ENCODE results near the gene UTP25. TPM values are rescaled to one million over a fixed set of nuclear protein-coding genes. Genes with fewer than 3 reads are reported as not detected.

UTP25 gene
- polyA plus RNA-seq, 1 donor from 2014 or later = 6.1 TPM

DNA sequence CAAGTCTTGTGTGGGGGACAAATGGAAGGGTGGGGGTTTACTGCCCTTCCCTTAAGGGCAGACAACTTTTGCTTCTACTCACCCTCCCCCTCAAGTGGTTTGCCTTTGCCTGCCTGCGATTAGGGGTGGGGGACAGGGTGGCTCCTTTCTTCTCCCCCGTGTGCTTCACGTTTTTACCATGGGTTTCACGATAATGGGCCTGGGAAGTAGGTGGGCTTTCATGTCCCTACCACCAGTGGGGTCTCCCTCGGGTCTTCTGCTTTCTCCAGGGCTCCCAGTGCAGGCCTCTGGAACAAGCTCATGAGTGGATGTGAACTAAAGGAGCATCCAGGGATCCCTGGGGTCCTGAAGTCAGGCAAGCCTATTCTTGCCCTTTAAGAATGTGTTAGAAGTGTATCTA, 21.6 kb downstream of the UTP25 start:
- no peaks in the 10 kb centered on the region for H3K27me3 ChIP-seq (ENCODE audit: insufficient read depth, low read depth, low read length)
- TF ChIP-seq, protein P1, sequence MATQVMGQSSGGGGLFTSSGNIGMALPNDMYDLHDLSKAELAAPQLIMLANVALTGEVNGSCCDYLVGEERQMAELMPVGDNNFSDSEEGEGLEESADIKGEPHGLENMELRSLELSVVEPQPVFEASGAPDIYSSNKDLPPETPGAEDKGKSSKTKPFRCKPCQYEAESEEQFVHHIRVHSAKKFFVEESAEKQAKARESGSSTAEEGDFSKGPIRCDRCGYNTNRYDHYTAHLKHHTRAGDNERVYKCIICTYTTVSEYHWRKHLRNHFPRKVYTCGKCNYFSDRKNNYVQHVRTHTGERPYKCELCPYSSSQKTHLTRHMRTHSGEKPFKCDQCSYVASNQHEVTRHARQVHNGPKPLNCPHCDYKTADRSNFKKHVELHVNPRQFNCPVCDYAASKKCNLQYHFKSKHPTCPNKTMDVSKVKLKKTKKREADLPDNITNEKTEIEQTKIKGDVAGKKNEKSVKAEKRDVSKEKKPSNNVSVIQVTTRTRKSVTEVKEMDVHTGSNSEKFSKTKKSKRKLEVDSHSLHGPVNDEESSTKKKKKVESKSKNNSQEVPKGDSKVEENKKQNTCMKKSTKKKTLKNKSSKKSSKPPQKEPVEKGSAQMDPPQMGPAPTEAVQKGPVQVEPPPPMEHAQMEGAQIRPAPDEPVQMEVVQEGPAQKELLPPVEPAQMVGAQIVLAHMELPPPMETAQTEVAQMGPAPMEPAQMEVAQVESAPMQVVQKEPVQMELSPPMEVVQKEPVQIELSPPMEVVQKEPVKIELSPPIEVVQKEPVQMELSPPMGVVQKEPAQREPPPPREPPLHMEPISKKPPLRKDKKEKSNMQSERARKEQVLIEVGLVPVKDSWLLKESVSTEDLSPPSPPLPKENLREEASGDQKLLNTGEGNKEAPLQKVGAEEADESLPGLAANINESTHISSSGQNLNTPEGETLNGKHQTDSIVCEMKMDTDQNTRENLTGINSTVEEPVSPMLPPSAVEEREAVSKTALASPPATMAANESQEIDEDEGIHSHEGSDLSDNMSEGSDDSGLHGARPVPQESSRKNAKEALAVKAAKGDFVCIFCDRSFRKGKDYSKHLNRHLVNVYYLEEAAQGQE (IDR thresholded peaks at IDR 0.05; ENCODE audit: borderline replicate concordance) = no peak
- TF ChIP-seq, protein P2, sequence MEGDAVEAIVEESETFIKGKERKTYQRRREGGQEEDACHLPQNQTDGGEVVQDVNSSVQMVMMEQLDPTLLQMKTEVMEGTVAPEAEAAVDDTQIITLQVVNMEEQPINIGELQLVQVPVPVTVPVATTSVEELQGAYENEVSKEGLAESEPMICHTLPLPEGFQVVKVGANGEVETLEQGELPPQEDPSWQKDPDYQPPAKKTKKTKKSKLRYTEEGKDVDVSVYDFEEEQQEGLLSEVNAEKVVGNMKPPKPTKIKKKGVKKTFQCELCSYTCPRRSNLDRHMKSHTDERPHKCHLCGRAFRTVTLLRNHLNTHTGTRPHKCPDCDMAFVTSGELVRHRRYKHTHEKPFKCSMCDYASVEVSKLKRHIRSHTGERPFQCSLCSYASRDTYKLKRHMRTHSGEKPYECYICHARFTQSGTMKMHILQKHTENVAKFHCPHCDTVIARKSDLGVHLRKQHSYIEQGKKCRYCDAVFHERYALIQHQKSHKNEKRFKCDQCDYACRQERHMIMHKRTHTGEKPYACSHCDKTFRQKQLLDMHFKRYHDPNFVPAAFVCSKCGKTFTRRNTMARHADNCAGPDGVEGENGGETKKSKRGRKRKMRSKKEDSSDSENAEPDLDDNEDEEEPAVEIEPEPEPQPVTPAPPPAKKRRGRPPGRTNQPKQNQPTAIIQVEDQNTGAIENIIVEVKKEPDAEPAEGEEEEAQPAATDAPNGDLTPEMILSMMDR (IDR thresholded peaks at IDR 0.05; ENCODE audit: poor library complexity, severe bottlenecking) = no peak
- TF ChIP-seq EZH2 (IDR thresholded peaks at IDR 0.05; ENCODE audit: borderline replicate concordance, insufficient read depth, low read length, poor library complexity, severe bottlenecking) (no peak), EP300 (conservative IDR thresholded peaks at IDR 0.05; ENCODE audit: poor library complexity, severe bottlenecking) (no peak), RAD21 (conservative IDR thresholded peaks at IDR 0.05) (no peak), MXI1 (conservative IDR thresholded peaks at IDR 0.05; ENCODE audit: poor library complexity, severe bottlenecking) (no peak), SMC3 (conservative IDR thresholded peaks at IDR 0.05; ENCODE audit: poor library complexity) (no peak), TAF1 (IDR thresholded peaks at IDR 0.05; ENCODE audit: low read depth) (no peak), POLR2AphosphoS5 (IDR thresholded peaks at IDR 0.05) (no peak)
- H3K9me2 ChIP-seq (ENCODE audit: insufficient read depth, low read length) = no peaks in the 10 kb centered on the region
- H2AFZ ChIP-seq (ENCODE audit: low read depth, low read length) = no peak overlapping the region
- no peak overlapping the region for H3K27ac ChIP-seq (ENCODE audit: low read length)
- H3K36me3 ChIP-seq (ENCODE audit: insufficient read depth, low read length) = no peaks in the 10 kb centered on the region
- no peaks in the 10 kb centered on the region for H3K79me2 ChIP-seq (replicated peaks; ENCODE audit: insufficient read depth, low read length)
- H3K4me3 ChIP-seq (ENCODE audit: low read length) = no peak overlapping the region
- H3F3A ChIP-seq (ENCODE audit: insufficient read depth, low read length, poor library complexity, severe bottlenecking) = no peaks in the 10 kb centered on the region
- H3K9me3 ChIP-seq (ENCODE audit: low read length) = no peaks in the 10 kb centered on the region
- H3K4me2 ChIP-seq (ENCODE audit: low read length) = no peak overlapping the region
- no peaks in the 10 kb centered on the region for H4K20me1 ChIP-seq (ENCODE audit: insufficient read depth)
- no peak overlapping the region for H3K9ac ChIP-seq (ENCODE audit: low read length)

DNA sequence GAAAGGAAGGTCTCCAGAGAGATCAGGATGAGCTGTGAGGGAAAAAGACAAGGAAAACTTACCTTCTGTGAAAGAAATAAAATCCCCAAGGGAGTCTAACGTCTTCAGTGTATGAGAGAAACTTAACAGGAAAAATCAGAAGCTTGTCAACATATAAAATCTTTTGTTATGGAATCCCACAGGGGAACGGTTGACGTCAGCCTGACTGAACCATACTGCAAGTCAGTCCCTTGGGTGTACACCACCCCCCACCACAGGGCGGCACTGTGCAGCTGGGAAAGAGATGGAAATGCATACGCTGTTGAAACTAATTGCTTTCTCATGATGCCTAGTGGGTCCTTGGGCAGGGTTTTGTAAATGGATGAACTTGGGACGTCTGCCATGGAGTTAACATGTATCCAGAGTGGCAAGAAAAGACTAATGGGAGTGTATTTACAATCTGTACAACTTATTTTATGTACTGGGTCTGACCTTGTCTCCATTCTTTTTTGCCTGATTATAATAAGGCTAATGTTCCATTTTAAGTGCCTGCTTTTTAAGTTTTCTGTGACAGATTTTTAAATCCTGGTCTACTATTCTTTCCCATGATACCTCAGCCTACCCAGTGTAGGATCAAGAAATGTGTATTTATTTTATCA, 22.7 kb downstream of the UTP25 start:
- H3K27ac ChIP-seq (ENCODE audit: low read length) = no peak overlapping the region
- TF ChIP-seq TAF1 (IDR thresholded peaks at IDR 0.05; ENCODE audit: low read depth) (no peak), EZH2 (IDR thresholded peaks at IDR 0.05; ENCODE audit: borderline replicate concordance, insufficient read depth, low read length, poor library complexity, severe bottlenecking) (no peak), POLR2AphosphoS5 (IDR thresholded peaks at IDR 0.05) (no peak), SMC3 (conservative IDR thresholded peaks at IDR 0.05; ENCODE audit: poor library complexity) (peak; percentile 59), EP300 (conservative IDR thresholded peaks at IDR 0.05; ENCODE audit: poor library complexity, severe bottlenecking) (no peak), MXI1 (conservative IDR thresholded peaks at IDR 0.05; ENCODE audit: poor library complexity, severe bottlenecking) (no peak), RAD21 (conservative IDR thresholded peaks at IDR 0.05) (peak; percentile 51)
- TF ChIP-seq, protein P1 (IDR thresholded peaks at IDR 0.05; ENCODE audit: borderline replicate concordance) = no peak
- TF ChIP-seq, protein P2 (IDR thresholded peaks at IDR 0.05; ENCODE audit: poor library complexity, severe bottlenecking) = peak; percentile 51
- no peak overlapping the region for H3K4me3 ChIP-seq (ENCODE audit: low read length)
- H3K27me3 ChIP-seq (ENCODE audit: insufficient read depth, low read depth, low read length) = no peaks in the 10 kb centered on the region
- H3K9me3 ChIP-seq (ENCODE audit: low read length) = no peaks in the 10 kb centered on the region
- no peaks in the 10 kb centered on the region for H3F3A ChIP-seq (ENCODE audit: insufficient read depth, low read length, poor library complexity, severe bottlenecking)
- H3K9ac ChIP-seq (ENCODE audit: low read length) = no peak overlapping the region
- no peaks in the 10 kb centered on the region for H4K20me1 ChIP-seq (ENCODE audit: insufficient read depth)
- H2AFZ ChIP-seq (ENCODE audit: low read depth, low read length) = no peak overlapping the region
- no peak overlapping the region for H3K4me2 ChIP-seq (ENCODE audit: low read length)
- H3K9me2 ChIP-seq (ENCODE audit: insufficient read depth, low read length) = no peaks in the 10 kb centered on the region
- no peaks in the 10 kb centered on the region for H3K79me2 ChIP-seq (replicated peaks; ENCODE audit: insufficient read depth, low read length)
- H3K36me3 ChIP-seq (ENCODE audit: insufficient read depth, low read length) = no peaks in the 10 kb centered on the region
